ENCODE results near the gene BAG5.
A peak's percentile ranks its signal among the peaks of the same experiment; 100 is the strongest.

The BAG5 gene

DNA sequence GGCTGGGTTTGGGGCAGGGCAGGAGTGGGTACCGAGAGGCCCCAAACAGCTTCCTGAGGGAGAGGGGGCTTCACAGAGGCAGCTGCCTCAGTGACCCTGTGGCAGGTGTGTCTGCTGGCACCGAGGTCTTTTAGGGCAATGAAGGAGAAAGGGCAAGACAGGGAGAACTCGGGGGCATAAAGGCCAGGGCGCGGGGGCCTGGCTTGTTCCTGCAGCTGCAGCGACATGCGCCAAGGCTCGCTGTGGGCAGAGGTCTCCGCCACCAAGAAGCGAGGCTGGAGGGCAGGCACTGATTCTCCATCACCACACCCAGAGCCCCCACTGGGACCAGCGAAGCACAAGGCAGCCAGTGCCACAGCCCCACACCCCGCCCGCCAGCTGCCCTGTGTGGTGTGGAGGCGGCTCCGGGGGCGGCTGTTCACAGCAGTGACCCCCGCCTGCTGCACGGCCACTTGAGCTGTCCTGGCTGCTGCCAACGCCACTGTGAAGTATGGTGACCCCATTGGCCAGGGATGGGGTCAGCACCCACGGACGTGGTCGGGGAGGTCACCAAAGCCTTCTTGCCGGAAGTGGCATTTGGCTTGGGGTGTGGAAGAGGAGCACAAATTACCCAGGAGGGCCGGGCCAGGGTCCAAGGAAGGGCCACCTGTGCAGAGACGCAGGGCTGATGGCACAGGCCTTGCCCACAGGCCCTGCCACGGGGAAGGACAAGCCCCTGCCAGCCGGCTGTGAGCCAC lies 16.4 kb downstream of the BAG5 start:
- no peak for DNase-seq

- DNase-seq, result no peak
These were observed 17.1 kb downstream of the BAG5 start for GRCh38 chr14:103545219-103545914.

DNA sequence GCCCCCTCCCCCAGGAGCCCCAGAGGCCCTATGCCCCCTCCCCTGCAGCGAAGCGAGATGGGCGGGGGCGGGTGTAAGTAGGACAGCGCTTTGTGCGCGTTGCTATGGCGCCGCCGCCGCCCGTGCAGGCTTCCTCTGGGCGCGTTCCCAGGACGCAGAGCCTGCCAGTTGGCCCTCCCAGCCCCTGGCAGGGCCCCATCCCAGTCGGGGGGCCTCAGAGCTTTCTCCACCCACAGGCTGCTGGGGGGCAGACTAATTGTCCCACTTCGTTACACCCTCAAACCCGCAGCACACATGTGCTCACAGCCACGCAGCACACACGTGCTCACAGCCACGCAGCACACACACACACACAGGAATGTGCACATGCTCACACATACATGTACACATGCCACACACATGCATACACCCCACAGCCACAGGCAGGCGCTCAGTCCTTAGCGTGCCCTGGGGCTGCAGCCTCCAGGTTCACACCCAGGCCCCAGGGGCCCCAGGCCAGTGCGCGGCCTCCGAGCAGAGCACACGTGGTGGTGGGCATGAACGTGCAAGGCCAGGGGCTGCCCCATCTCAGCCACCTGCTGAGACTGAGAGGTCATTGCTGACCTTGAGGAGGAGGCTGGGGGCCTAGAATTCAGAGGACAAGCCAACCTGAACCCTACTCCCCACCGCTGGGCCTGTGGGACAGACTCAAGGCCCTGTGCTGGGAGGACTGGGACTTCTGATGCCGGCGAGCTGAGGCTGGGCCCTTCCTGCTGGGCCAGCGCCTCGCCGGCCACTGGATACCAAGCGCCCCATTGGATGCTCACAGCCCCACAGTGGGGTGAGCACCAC lies 17.9 kb downstream of the BAG5 start:
- peak; percentile 18 to 62 for DNase-seq

DNA sequence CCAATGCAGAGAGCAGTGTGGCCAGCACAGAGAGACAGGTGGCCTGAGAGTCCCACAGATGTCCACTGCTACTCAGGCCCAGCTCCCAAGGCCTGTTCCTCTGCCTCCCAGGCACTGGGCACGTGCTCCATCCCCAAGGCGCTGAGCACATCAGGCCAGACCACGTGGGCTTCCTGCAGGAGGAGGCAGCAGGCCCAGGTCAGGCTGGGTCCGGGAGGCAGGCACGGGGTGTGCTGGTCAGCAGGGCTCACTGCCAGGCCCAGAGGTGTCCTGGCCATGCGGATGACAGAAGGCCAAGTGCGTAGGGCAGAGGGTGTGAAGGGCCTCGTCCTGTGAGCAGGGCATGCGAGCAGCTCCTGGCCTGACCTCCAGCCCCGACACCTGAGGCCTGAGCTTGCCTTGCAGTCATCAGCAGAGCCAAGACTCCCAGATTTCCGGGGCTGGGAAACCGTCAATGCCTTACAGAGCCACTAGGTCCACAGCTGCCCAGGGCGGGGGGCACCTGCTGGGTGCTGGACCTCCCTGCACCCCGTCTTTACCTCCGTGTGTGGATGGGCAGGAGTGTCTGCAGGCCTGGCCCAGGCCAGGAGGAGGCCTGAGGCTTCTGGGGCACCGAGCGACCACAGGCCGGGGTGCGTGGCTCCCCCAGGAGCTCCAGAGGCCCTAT lies 18.6 kb downstream of the BAG5 start:
- DNase-seq, result peak in 1 of 2 experiments; percentile 43

DNA sequence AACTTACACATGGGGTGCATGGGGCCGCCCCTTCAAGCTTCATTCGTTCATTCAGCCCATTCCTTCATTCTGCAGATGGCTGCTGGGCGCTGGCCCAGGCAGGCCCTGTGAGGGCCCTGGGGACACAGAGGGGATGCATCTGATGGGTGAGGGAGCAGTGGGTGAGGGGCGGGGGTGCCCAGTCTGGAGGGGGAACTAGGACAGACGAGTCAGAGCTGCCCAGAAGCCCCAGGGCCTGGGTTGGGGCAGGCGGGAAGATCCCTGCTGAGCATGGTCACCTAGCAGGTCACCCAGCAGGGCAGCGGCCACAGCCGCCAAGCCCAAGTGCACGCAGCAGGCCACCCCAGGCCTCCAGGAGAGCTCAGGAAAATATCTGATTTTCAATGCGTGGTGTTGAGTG lies 19.3 kb downstream of the BAG5 start:
- peak in 1 of 2 experiments; percentile 58 for DNase-seq

- peak in 1 of 2 experiments; percentile 76 for DNase-seq
These were observed 19.8 kb downstream of the BAG5 start for GRCh38 chr14:103542605-103543088.

DNA sequence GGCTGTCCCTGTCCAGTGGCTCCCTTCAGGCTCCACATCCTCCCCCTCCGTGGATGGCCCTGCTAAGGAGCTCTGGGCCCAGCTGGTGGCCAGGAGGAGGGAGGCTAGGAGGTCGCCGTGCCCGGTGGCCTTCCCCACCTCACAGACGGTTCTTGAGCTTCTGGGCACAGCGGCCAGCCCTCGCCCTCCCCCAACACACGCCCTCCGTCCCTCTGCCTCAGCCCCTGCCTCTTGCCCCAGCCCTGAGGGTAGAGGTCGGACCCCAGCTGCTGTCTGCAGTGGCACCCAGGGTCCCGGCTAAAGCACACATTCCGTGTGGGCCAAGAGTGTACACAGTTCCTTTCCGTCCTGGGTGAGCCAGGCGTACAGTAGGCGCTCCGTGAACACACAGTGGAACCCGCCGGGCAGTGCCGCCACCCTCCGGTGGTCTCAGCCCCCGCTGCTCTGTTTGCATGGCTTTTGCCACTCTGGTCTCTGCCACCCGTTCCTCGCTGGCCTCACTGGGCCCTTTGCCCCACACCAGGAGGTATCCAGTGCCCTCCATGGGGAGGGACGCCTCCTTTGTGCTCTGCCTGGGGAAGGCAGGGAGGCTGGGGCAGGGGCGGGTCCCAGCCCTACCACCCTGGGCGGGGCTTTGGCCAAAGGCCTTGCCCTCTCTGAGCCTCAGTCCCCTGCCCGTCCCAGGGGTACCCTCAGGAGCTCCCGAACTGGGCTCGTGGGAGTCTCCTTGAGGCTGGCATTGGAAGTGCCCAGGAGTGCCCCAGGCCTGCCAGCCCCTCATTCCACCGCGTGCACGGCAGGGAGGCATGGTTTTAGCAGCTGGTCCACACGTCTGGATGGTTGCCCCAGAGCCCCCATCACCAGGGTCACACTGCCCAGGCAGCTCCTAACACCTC lies 20.5 kb downstream of the BAG5 start:
- no peak for DNase-seq

DNA sequence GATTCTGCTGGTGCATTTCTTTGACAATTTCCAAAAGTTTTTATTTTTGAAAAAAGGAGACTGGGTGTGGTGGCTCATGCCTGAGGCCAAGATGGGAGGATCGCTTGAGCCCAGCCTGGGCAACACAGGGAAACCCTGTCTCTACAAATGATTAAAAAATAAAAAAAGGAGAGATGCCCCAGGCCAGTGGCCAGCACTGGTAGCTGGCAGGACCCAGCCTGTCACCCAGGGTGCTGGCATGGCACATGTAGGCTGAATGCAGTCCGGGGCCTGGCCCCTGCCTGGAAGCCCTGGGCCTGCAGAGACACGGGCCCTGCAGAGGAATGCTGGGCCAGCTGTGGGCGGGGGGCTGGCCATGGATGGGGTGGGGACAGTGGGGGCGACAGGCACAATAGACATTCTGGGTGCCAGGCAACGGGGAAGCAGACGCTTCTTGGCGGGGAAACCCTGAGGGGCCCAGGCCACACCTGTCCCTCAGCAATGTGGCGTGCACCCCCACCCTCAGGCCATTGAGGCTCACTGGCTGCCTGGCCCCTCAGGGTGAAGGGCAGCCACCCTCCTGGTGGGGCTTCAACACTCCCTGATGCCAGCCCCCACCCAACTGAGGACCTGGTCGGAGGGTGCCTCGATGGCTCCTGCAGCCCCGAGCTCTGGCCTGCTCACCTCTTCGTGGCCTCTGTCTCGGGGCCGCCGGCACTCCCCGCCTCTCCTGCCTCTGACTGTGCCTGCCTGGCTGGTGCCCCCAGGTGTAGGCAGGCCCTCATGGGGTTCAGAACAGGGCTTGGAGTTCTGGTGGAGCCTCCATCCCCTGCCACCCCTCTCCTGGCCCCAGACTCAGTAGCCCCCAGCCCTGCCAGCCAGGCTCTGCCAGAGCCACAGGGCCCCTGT lies 21.4 kb downstream of the BAG5 start:
- no peak for DNase-seq

GRCh38 chr14:103539056-103539825 lies 23.2 kb downstream of the BAG5 start:
- peak in 1 of 2 experiments; percentile 24 for DNase-seq

DNA sequence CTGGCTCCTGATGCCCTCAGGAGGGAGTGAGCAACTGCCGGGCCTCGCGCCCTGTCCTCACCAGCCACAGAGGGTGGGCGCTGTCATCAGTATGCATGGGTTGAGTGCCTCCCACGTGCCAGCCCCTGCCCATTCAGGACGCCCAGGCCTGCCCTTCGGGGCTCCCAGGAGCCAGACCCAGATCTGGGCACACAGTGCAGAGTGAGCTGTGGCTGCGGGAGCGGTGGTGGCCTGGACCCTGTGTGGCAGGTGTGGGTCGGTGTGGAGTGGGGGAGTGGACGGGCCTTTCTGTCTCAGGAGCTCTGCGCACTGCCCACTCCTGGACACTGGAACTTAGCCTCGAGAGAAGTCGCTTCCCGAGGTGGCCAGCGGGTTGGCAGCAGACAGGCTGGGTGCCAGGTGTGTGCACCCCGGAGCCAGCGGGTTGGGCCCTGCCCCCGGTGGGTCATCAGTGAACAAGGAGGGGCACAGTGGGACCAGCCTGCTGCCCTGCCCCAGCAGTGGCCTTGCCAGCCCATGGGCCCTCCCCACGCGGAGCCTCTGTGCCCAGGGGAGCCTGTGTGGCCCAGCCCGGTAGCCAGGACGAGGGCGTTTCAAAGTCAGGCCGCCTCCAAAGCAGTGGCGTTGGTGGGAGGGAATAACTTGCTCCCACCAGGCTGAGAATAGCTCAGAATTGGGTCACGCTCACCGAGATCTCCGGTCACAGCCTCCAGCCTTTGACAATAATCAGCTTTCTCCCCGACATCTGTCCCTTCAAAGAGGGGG lies 24.0 kb downstream of the BAG5 start:
- DNase-seq, result no peak

- no peak for DNase-seq
These were observed 25.1 kb downstream of the BAG5 start for GRCh38 chr14:103537175-103537990.

DNA sequence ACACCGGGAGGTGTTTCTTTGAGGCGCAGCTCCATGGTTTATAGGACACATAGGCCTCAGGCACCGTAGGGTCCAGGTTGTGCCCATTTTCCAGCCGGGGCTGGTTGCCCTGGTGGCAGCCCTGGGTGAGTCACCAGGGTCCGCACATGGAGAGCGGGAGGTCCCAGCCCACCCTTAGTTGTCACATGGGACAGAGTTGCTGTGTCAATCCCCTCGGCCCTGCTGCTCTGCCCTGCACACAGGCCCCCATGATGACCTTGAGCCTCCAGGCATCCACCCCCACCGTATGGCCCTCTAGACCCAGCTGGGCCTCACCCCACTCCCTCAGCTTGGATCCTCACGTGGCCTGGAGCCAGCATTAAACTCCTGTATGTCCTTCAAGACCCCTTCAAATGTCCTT lies 25.8 kb downstream of the BAG5 start:
- no peak for DNase-seq

GRCh38 chr14:103535891-103536565 lies 26.4 kb downstream of the BAG5 start:
- no peak for DNase-seq

- DNase-seq, result no peak
These were observed 27.2 kb downstream of the BAG5 start for GRCh38 chr14:103535081-103535890.

GRCh38 chr14:103534576-103535061 lies 27.8 kb downstream of the BAG5 start:
- DNase-seq, result no peak

- DNase-seq, result no peak
These were observed 28.4 kb downstream of the BAG5 start for GRCh38 chr14:103533999-103534575.
